Thyroid gland (tissue), 4 donors: ENCODE data around the gene ZNF160. TPM values are rescaled to one million over a fixed set of nuclear protein-coding genes. Genes with fewer than 3 reads are reported as not detected.

ENCODE experiments used
- DNase-seq, 2 donors: peaks; one replicate each; pipeline ENCODE4 v3.0.0-alpha.2; 2019
- H3K27ac ChIP-seq, 3 donors: fragments of 200-600 bp; sonication (generic); 1 replicate in 2 of 3; 2 replicates in 1 of 3; pipeline ENCODE4 v1.5.1; 2016 to 2019; ENCODE audit warnings: mild to moderate bottlenecking in 1 of 3, moderate library complexity in 1 of 3
- H3K27me3 ChIP-seq: fragments of 200-600 bp; sonication (generic); one replicate; pipeline ENCODE4 v1.5.1; 2019
- H3K36me3 ChIP-seq, 2 donors: fragments of 200-600 bp; sonication (generic); one replicate each; pipeline ENCODE4 v1.5.1; 2016 to 2019
- H3K4me1 ChIP-seq, 2 donors: fragments of 200-600 bp; sonication (generic); one replicate each; pipeline ENCODE4 v1.5.1; 2017 to 2019
- H3K4me3 ChIP-seq, 3 donors: fragments of 200-600 bp; sonication (generic); replicated peaks in 1 of 3; 1 replicate in 2 of 3; 2 replicates in 1 of 3; pipeline ENCODE4 v1.5.1; 2016; ENCODE audit warnings: mild to moderate bottlenecking in 1 of 3
- H3K9me3 ChIP-seq: fragments of 200-600 bp; sonication (generic); one replicate; pipeline ENCODE4 v1.5.1; 2017
- CTCF ChIP-seq, 6 experiments: fragments of 200-600 bp in 3 of 6; fragments of 450-650 bp in 3 of 6; sonication (generic) in 3 of 6; IDR thresholded peaks; one replicate each; pipeline ENCODE4 v1.5.1; 2016 to 2019; ENCODE audit warnings: antibody characterized with exemption in 6 of 6, mild to moderate bottlenecking in 2 of 6, inconsistent platforms in 1 of 6, moderate library complexity in 1 of 6
- POLR2A ChIP-seq, 2 donors: fragments of 450-650 bp; IDR thresholded peaks; one replicate each; pipeline ENCODE4 v1.6.1; 2017; ENCODE audit warnings: antibody characterized with exemption in 2 of 2, mild to moderate bottlenecking in 2 of 2, moderate library complexity in 1 of 2
- WGBS, 2 donors: methylation state at CpG; one replicate each; pipeline ENCODE4 v1.1.5; 2017; 5-methylcytosine and 5-hydroxymethylcytosine counted together
- intact Hi-C: fragments of 100-400 bp; cut with DNase I; formaldehyde crosslinking; loops from one replicate; pipeline ENCODE4 v1.15.1; 2023
- total RNA-seq, 4 donors: library from RNA; depleted of rRNA; stranded (reverse); fragments of >200 nt; gene quantifications; one replicate each; pipeline ENCODE4 v1.2.3, GENCODE V29; 2016

ZNF160 gene
- total RNA-seq, 4 donors from 2014 or later, result 61.0 to 109 (median 81.4) TPM

- 77 to 78% methylated on average over 8 of the region's 8 CpGs for WGBS, 2 donors
- no peak for TF ChIP-seq CTCF (IDR thresholded peaks at IDR 0.05)
- TF ChIP-seq POLR2A (IDR thresholded peaks at IDR 0.05), result no peak
- H3K4me3 ChIP-seq, result no peak overlapping the region
- intact Hi-C loops, result no loop called here
- H3K4me1 ChIP-seq, result no peaks in the 10 kb centered on the region
- no peaks in the 10 kb centered on the region for H3K9me3 ChIP-seq
- H3K27ac ChIP-seq, result no peak overlapping the region
- H3K36me3 ChIP-seq, result peaks cover 0 to 8% of the 10 kb centered on the region in 2 donors
- no peak for DNase-seq
- no peaks in the 10 kb centered on the region for H3K27me3 ChIP-seq
Observed at GRCh38 chr19:53079313-53079924, 23.8 kb downstream of the ZNF160 start.

GRCh38 chr19:53078668-53079067, 24.6 kb downstream of the ZNF160 start:
- Histone ChIP-seq H3K9me3 (no peaks in the 10 kb centered on the region), H3K27ac (no peak overlapping the region), H3K36me3 (peaks cover 7 to 13% of the 10 kb centered on the region in 2 donors), H3K4me3 (no peak overlapping the region), H3K27me3 (no peaks in the 10 kb centered on the region), H3K4me1 (no peaks in the 10 kb centered on the region)
- no peak for TF ChIP-seq POLR2A (IDR thresholded peaks at IDR 0.05)
- TF ChIP-seq CTCF (IDR thresholded peaks at IDR 0.05), result no peak
- WGBS, 2 donors, result 82 to 89% methylated on average over 1 of the region's 1 CpG
- DNase-seq, result no peak
- intact Hi-C loops, result no loop called here

- Histone ChIP-seq H3K4me3 (no peak overlapping the region), H3K9me3 (no peaks in the 10 kb centered on the region), H3K27me3 (no peaks in the 10 kb centered on the region), H3K36me3 (peaks cover 17 to 29% of the 10 kb centered on the region in 2 donors), H3K27ac (no peak overlapping the region), H3K4me1 (no peaks in the 10 kb centered on the region)
- intact Hi-C loops, result no loop called here
- peak; percentile 27 to 85 (median 52) for TF ChIP-seq CTCF (IDR thresholded peaks at IDR 0.05)
- TF ChIP-seq POLR2A (IDR thresholded peaks at IDR 0.05), result no peak
- peak; percentile 66 to 73 for DNase-seq
- WGBS, 2 donors, result 27 to 28% methylated on average over 10 of the region's 10 CpGs
Observed at GRCh38 chr19:53076984-53077383, 26.2 kb downstream of the ZNF160 start.

GRCh38 chr19:53068834-53069233, 34.4 kb downstream of the ZNF160 start:
- TF ChIP-seq CTCF (IDR thresholded peaks at IDR 0.05), result no peak
- intact Hi-C loops, result no loop called here
- H3K9me3 ChIP-seq, result no peaks in the 10 kb centered on the region
- no peak for DNase-seq
- WGBS, 2 donors, result 96 to 98% methylated on average over 5 of the region's 5 CpGs
- H3K27ac ChIP-seq, result no peak overlapping the region
- H3K4me1 ChIP-seq, result no peaks in the 10 kb centered on the region
- peaks cover 49 to 56% of the 10 kb centered on the region in 2 donors for H3K36me3 ChIP-seq
- no peak overlapping the region for H3K4me3 ChIP-seq
- H3K27me3 ChIP-seq, result no peaks in the 10 kb centered on the region

- 97 to 98% methylated on average over 4 of the region's 4 CpGs for WGBS, 2 donors
- H3K9me3 ChIP-seq, result no peaks in the 10 kb centered on the region
- DNase-seq, result no peak
- H3K36me3 ChIP-seq, result peaks cover 43 to 49% of the 10 kb centered on the region in 2 donors
- H3K4me1 ChIP-seq, result no peaks in the 10 kb centered on the region
- H3K27me3 ChIP-seq, result no peaks in the 10 kb centered on the region
- TF ChIP-seq POLR2A (IDR thresholded peaks at IDR 0.05) (no peak), CTCF (IDR thresholded peaks at IDR 0.05) (no peak)
- intact Hi-C loops, result no loop called here
- H3K4me3 ChIP-seq, result no peak overlapping the region
- H3K27ac ChIP-seq, result no peak overlapping the region
Observed at GRCh38 chr19:53068199-53068598, 35.0 kb downstream of the ZNF160 start.
